ENCODE results near the gene PHETA1. TPM values are rescaled to one million over a fixed set of nuclear protein-coding genes. Genes with fewer than 3 reads are reported as not detected.

PHETA1 gene
- total and polyA plus RNA-seq, 2 of the 13 experiments (the other 11 are each of a cell fraction or from before 2014, with no cell fraction given): 11.3 to 20.8 TPM

DNA sequence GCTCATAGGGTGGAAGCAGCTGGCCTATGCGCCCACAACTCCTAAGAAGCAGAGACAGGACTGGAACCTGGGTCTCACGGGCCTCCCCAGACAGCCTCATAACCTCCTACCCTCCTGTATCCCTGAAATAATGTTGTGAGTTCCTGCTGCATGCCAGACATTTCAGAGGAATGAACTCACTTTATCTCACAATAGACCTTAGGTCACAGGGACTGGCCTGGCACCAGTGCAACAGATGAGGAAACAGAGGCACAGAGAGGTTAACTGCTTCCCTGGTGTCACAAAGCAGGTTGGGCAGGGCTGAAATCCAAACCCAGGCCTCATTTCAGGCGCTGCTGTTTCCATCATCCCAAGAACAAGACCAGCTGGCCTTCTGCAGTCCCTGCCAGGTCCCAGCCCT lies 5.3 kb downstream of the PHETA1 start:
- Histone ChIP-seq H3K27me3 (ENCODE audit: control insufficient read depth in 1 of 2, insufficient read depth in 2 of 2, low read length in 2 of 2) (no peaks in the 10 kb centered on the region), H3K27ac (ENCODE audit: extremely low read length, insufficient read depth, low read length) (no peak overlapping the region), H3K4me2 (ENCODE audit: low read depth, low read length) (no peak overlapping the region), H3K4me3 (replicated peaks in 1 of 3; ENCODE audit: insufficient read depth in 1 of 3, low read depth in 2 of 3, low read length in 3 of 3) (no peak overlapping the region), H3K4me1 (ENCODE audit: insufficient read depth, low read length) (peaks cover 73% of the 10 kb centered on the region), H3K79me2 (ENCODE audit: insufficient read depth, low read length) (peaks cover 22% of the 10 kb centered on the region), H3K9me3 (ENCODE audit: low read length) (no peaks in the 10 kb centered on the region), H4K20me1 (ENCODE audit: insufficient read depth, low read length) (peaks cover 22% of the 10 kb centered on the region), H3K36me3 (replicated peaks in 1 of 2; ENCODE audit: control insufficient read depth in 1 of 2, insufficient read depth in 2 of 2, low read length in 2 of 2) (peaks cover 7 to 29% of the 10 kb centered on the region in 2 experiments), H2AFZ (ENCODE audit: low read length) (no peak overlapping the region), H3K9ac (ENCODE audit: insufficient read depth, low read depth, low read length) (no peak overlapping the region)
- no peak for TF ChIP-seq FIP1L1 (IDR thresholded peaks at IDR 0.05; ENCODE audit: borderline replicate concordance, insufficient read depth, low read depth, low read length)
- TF ChIP-seq ZNF768 (CRISPR knock-in tag; IDR thresholded peaks at IDR 0.05): peak; percentile 76
- ATAC-seq: no peak
- no peak for FAIRE-seq
- no peak for DNase-seq (ENCODE audit: low spot score)
- CTCF ChIA-PET (ENCODE audit: low intra/inter-chr PET ratio, low total read pairs): no interaction called here
- 100% methylated on average over 1 of the region's 3 CpGs for WGBS (ENCODE audit: low lambda C conversion rate)
- no TSS peak for BruUV-seq (replicated peaks)
- intact Hi-C loops (cut with micrococcal nuclease; ENCODE audit: unreplicated experiment) (no loop called here), in situ Hi-C loops (cut with HindIII; ENCODE audit: extremely low pct_ligation_motif_present, low pct_unique_long_range_greater_than_20kb) (no loop called here)
- POLR2A ChIA-PET: no interaction called here

GRCh38 chr12:111362687-111363475 lies 6.0 kb downstream of the PHETA1 start:
- POLR2A ChIA-PET: interaction anchor here (1.0 kb wide), 1 partner anchor 42 kb away, joined by 3 read pairs; no protein-coding TSS in a partner anchor
- Histone ChIP-seq H3K4me2 (ENCODE audit: low read depth, low read length) (no peak overlapping the region), H3K9me3 (ENCODE audit: low read length) (no peaks in the 10 kb centered on the region), H4K20me1 (ENCODE audit: insufficient read depth, low read length) (peaks cover 22% of the 10 kb centered on the region), H3K79me2 (ENCODE audit: insufficient read depth, low read length) (peaks cover 15% of the 10 kb centered on the region), H3K36me3 (replicated peaks in 1 of 2; ENCODE audit: control insufficient read depth in 1 of 2, insufficient read depth in 2 of 2, low read length in 2 of 2) (peaks cover 7 to 29% of the 10 kb centered on the region in 2 experiments), H3K4me1 (ENCODE audit: insufficient read depth, low read length) (peaks cover 72% of the 10 kb centered on the region), H3K27ac (ENCODE audit: extremely low read length, insufficient read depth, low read length) (no peak overlapping the region), H3K27me3 (ENCODE audit: control insufficient read depth in 1 of 2, insufficient read depth in 2 of 2, low read length in 2 of 2) (no peaks in the 10 kb centered on the region), H3K4me3 (replicated peaks in 1 of 3; ENCODE audit: insufficient read depth in 1 of 3, low read depth in 2 of 3, low read length in 3 of 3) (no peak overlapping the region), H3K9ac (ENCODE audit: insufficient read depth, low read depth, low read length) (no peak overlapping the region), H2AFZ (ENCODE audit: low read length) (no peak overlapping the region)
- TF ChIP-seq ZNF263 (CRISPR knock-in tag; IDR thresholded peaks at IDR 0.05) (no peak), STAG1 (CRISPR knock-in tag; IDR thresholded peaks at IDR 0.05) (no peak), ZNF326 (CRISPR knock-in tag; IDR thresholded peaks at IDR 0.05; ENCODE audit: borderline replicate concordance) (no peak), ZNF747 (CRISPR knock-in tag; IDR thresholded peaks at IDR 0.05; ENCODE audit: borderline replicate concordance) (no peak), RBFOX2 (IDR thresholded peaks at IDR 0.05; ENCODE audit: low read depth, low read length) (peak; percentile 46), HNRNPL (IDR thresholded peaks at IDR 0.05; ENCODE audit: low read depth, low read length) (0 out of 2 replicates have a peak, but pooled peaks have one; percentile 18), HNRNPK (IDR thresholded peaks at IDR 0.05; ENCODE audit: low read depth, low read length, poor library complexity, severe bottlenecking) (peak; percentile 44), JUN (CRISPR knock-in tag; IDR thresholded peaks at IDR 0.05) (no peak)
- TF ChIP-seq, protein P1, sequence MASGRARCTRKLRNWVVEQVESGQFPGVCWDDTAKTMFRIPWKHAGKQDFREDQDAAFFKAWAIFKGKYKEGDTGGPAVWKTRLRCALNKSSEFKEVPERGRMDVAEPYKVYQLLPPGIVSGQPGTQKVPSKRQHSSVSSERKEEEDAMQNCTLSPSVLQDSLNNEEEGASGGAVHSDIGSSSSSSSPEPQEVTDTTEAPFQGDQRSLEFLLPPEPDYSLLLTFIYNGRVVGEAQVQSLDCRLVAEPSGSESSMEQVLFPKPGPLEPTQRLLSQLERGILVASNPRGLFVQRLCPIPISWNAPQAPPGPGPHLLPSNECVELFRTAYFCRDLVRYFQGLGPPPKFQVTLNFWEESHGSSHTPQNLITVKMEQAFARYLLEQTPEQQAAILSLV (CRISPR knock-in tag; IDR thresholded peaks at IDR 0.05; ENCODE audit: borderline replicate concordance): no peak
- BruUV-seq (replicated peaks): no TSS peak
- WGBS (ENCODE audit: low lambda C conversion rate): 98% methylated on average over 25 of the region's 59 CpGs
- DNase-seq (ENCODE audit: low spot score): no peak
- CTCF ChIA-PET (ENCODE audit: low intra/inter-chr PET ratio, low total read pairs): no interaction called here
- in situ Hi-C loops (cut with HindIII; ENCODE audit: extremely low pct_ligation_motif_present, low pct_unique_long_range_greater_than_20kb): no loop called here
- intact Hi-C loops (cut with micrococcal nuclease; ENCODE audit: unreplicated experiment): no loop called here
- no peak for ATAC-seq
- FAIRE-seq: no peak
